ENCODE measurements around the gene PPP1R15B.

The PPP1R15B gene

DNA sequence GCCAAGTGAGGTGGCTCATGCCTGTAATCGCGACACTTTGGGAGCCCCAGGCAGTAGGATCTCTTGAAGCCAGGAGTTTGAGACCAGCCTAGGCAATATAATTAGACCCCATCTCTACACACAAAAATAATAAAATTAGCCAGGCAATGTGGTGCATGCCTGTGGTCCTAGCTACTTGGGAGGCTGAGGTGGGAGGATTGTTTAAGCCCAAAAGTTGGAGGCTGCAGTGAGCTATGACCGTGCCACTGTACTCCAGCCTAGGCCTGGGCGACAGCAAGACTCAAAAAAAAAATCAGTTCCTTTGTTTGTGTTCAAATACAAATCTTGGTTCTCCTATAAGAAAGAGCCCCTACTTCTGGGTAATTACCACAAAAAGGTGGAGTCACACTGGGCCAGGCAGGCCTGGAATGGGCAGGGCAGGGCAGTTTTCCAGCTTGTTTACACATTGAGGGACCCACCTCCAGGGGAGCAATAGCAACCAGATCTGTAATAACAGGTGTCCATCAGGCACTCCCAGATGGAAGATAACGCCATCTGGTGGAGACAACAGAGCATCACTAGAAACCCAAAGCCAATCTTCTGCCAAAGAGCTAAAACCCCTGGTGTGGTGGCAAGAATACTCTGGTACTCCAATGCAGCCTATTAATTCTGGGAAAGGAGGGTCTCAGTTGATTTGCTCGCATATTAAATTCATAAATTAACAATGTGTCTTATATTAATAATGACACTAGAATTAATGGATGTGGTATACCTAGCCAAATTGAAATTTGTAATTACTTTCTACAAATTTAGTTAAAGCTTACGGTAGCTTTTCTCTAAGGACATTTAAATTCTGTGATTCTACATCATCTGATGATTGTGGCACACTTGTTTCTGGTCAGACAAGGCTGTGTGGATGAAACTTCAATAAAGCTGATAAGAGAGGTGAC, 13.2 kb downstream of the PPP1R15B start:
- peak; percentile 54 for DNase-seq

DNA sequence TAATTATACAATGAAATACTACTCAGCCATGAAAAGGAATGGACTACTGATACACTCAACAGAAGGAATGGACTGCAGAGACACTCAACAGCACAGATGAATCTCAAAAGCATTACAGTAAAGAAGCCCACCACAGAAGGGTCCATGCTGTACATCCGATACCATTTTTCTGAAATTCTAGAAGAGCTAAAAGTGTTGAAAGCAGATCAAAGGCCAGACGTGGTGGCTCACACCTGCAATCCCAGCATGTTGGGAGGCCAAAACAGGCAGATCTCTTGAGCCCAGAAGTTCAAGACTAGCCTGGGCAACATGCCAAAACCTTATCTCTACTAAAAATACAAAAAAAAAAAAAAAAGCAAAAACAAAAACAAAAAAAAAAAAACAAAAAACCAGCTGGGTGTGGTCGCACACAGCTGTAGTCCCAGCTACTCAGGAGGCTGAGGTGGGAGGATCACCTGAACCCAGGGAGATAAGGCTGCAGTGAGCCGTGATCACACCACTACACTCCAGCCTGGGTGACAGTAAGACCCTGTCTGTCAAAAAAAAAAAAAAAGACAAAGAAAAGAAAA, 15.5 kb downstream of the PPP1R15B start:
- DNase-seq, result no peak

DNA sequence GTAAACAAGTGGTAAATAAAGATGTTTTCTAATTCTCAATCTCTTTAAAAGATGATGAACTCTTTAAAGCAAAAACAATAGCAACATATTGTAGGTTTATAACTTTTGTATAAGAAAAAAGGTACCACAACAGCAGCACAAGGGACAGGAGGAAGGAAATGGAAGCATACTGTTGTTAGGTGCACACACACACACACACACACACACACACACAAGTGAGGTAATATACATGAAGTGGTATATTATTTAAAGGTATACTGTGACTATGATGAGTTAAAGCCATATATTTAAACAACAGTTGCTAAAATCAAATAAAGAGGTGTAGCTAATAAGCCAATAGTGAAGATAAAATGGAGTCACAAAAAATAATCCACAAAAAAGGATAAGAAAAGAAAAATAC, 20.0 kb downstream of the PPP1R15B start:
- DNase-seq, result no peak

DNA sequence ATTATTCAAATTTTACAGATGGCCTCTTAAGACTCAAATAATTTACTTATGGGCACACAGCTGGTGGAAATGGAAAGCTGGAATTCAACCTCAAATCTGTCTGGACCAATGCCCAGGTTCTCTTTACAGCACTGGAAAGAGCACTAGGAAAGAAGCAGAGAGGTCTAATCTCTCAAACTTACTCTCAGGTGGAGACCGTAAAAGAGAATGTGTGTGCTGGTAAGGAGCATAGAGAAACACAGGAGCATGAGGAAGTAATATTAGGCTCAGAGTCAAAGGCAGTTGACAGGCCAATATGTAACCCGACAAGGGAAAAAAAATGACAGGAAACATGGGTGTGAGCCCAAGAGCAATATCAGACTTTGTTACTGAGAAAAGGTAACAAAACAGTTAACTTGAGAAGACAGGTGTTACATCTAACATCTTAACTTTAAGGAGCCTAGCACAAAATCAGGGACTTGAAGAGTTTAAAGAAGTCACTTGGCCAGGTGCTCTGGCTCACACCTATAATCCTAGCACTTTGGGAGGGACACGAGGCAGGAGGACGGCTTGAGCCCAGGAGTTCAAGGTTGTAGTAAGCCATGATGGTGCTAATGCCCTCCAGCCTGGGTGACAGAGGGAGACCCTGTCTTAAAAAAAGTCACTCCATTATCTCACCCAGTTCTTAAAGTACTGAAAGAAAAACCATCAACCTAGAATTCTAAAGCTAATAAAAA, 20.7 kb downstream of the PPP1R15B start:
- DNase-seq, result no peak

DNA sequence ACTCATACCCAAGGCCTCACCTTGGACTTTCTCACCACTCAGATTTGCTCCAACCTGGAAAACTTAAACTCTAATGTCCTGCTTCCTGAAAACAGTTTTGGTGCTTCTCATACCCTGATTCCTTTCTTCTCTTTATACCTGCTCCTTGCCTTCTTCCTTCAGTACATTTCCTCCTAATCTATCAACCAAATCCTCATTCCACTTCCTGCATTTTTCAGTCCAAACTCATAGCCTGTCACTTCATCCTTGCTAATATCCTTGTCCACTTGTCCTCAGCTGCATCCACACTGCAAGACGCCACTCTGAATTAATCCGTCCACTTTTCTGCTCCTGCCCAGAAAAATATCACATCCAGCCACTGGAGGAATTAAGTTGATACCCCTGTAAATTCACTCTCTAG, 25.9 kb downstream of the PPP1R15B start:
- no peak for DNase-seq

DNA sequence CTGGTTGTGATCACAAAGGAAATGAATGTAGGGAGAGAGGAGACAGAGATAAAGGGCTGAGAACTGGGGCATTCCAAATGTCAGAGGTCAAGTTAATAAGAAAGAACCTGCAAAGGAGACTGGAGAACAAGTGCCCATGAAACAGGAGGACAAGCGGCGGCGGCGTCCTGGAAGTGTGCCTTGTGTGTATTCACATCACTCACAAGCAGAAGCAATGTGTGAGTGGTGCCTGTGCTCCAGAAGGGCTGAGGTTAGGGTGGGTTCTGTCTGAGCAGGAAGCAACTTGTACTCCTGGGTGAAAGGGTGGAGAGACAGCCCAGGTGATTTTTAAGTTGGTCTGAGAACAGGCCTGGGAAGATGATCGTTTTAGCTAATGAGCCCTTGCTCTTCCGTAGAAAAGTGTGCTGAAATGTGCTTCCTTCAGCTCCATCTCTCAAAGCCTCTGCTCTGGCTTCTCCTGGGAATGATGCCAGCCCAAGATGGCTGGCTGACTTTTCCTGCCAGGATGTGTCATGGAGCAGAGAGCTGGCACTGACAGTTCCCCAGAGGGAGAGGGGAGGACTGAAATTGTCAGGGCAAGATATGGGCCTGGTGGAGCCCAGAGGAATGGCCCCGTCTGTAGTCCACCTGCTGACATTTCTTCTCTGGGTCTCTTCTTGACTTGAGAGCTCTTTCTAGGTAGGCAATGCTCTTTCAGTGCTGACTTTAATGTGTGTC, 26.8 kb downstream of the PPP1R15B start:
- DNase-seq, result no peak

DNA sequence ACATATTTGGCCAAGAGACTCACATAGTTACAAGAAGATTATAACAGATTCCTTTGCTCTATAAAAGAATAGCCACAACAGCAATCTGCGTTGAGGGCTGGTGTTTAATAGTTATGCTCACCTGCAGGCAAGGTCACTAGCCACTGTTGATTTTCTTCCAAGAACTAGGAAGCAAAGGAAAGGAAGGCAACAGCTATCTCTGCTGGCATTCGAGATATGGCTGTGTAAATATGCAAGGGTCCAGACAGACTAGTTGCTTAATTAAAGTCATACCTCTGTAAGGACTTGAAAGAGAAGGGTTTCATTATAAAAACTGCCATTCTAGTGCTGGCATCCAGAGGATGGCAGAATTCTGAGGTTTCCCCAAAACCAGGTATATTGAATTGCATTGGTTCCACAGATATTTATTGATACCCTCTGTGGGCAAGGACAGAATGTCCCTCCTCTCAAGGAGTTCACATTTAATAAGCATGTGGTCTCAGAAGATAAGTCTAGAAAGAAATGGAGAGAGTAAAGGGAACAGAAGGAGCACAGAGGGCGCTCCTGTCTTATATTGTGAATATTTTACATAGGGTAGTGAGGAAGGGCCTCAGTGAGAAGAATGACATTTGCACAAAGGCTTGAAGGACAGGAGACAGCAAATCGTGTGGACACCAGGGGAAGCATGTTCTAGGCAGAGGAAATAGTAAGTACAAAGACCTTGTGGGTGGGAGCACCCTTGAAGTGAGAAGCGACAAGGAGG, 28.3 kb downstream of the PPP1R15B start:
- DNase-seq, result no peak

DNA sequence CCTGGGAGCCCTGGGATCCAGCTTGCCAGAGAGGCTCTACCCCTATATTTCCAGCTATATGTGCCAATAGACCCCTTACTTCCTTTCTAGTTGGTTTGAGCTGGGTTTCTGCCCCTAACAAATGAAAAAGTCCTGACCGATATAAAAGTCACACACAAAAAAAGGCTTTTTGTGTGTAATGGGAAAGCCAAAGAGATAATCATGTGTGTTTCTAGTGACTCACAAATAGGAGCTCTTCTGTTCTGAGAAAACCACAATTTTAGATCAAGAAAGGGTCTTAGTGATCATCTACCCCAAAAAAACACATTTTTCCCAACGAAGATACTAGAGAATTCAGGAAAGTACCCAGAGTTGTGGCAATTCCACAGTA, 28.9 kb downstream of the PPP1R15B start:
- DNase-seq, result no peak

DNA sequence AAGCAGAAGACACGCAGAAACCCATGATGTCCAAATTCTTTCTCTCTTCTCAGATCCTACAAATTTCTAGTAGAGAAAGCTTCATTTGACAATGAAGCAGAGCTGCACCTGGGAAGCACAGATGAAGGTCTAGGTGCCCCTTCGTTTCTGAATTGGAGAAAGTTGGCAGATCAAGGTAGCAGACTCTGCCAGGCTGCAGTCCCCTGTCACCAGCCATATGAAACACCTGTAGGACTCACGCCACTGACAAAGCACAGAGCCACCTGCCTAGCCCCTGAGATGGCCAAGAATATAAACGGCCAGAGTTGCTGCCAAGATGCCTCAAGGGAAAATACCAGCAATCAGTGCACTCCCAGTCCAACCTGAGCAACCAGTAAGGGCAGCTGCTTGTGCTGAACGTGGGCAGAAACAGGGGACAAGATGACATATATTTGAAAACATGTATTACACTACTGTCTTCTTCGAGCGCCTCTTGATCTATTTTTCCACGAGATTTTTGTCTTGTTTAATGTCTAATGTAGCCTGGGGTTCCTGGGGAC, 31.3 kb downstream of the PPP1R15B start:
- DNase-seq, result no peak

DNA sequence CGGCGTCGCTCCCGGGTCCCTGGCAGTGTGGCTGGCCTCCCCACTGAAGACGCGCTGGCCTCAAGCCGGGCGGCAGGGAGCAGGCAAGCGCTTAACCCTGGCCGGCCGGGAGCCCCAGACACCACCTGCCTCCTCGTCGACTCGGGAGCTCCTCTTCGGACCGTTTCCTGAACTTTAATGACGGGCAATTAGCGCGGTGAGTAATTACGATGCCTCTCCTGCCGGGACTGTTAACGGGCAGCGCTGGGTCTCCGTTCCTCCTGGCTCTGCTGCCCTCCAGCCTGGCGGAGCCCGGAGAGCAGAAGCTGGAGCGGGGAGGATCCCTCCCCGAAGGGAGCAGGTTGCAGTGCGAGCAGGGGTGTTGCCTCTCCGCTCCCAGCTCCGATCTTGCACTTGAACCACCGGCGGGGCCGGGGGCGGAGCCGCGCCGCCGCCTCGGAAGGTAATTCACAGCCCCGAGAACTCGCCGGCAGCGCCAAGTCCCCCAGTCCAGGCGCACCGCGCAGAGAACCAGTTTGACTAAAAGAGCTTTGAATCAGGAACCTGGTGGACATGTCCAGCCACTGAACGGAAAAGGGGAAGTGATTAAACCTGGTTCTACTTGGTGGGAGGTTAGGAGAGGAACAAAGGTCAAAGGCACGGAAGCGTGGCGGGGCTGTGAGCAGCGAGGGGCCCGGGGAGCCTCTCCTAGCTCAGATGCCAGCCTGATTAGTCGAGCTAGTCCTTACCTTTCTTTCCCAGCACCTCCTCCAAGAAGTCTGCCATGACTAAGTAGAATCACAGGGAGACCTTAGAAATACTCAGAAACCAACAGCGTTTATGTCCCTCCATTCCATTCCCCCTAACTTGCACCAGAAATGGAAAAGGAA, 33.6 kb downstream of the PPP1R15B start:
- DNase-seq, result peak; percentile 60

DNA sequence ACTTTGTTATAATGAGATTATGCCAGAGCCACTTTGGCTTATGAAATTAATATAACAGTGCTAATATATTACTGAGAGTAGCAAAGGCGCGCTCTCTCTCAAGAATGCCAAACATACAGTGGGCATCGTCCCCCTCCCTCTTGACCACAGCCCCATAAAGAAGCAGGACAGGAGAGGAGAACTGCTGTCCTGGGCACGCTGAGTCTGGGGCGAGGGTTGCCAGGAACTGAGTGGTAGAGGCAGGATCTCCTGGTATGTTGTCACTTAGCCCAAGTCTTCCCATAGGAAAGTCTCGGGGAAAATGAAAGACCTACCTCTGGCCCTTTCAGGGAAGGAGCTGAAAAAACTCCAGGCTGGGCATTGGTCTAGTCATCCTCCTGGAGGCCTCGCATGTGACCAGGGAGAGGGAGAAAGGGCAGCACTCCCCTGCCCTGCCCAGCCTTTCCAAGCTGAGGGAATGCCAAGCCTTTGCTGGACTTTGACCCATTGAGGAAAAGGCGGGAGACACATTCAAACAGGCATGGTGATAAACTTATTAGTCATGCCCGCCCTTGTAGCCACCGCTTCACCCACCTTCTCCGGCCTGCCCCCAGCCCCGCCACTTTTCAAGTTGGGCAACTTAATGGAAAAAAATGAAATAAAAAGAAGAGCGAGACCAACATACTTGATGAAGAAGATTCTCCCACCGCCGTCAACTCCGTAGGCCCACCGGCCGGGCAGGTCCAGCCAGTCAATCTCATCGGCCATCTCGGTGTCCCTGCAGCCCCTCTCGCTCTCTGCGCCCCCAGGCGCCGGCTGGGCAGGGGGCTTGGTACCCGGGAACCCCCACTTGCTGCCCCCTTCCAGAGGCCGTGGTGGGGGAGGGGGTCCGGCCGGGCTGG, 34.5 kb downstream of the PPP1R15B start:
- no peak for DNase-seq

DNA sequence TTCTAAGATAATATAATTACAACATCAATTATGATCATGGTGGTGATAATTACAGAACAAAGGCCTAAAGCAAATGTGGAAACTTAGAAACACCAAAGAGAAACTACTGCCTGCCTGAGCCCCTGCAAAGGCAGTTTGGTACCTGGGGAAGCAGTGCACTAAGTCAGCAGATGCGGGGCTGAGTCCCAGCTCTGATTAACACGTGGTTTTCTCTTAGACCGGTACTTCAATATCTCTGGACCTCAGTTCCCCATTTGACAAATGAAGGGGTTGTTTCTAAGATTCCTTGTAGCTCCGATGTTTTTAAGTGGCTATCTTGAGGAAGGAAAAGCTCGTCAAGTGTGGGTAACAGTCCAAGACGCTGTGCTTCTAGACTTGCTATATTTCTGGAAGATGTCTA, 35.2 kb downstream of the PPP1R15B start:
- no peak for DNase-seq

DNA sequence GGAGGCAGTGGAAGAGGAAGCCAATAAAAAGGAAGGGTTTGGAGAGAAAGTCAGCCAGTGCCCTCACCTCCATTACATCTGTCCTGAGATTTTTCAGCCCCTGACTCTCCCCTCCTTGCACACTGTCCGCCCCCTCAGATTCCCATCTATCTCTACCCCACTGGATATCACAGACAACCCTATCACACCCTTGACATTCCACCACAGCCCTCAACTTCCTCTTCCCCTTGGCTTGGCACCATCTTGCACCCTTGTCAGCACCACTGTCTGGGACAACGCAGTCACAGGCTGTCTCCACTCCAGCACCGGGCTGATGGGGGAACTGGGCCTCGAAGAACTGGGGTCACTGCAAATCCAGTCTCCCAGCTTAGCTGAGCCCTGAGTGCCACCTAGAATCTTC, 37.7 kb downstream of the PPP1R15B start:
- DNase-seq, result no peak

DNA sequence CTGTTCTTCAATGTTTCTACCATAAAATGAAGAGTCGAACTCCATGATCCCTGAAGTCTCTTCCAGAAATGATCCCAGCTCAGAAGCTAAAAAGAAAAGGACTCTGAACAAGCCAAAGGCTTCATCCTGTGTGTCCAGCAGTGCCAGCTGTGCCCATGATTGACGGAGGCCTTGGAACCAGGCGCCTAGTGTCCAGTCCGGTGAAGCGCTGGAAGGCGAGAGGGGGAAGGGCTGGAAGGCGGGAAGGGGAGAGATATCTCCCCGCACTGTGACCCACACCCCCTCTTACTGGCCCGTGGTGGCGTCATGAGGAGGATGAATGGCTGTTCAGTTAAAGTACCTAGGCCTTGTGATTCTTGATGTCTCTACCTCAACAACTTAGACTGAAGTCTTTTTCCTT, 41.4 kb downstream of the PPP1R15B start:
- no peak for DNase-seq

DNA sequence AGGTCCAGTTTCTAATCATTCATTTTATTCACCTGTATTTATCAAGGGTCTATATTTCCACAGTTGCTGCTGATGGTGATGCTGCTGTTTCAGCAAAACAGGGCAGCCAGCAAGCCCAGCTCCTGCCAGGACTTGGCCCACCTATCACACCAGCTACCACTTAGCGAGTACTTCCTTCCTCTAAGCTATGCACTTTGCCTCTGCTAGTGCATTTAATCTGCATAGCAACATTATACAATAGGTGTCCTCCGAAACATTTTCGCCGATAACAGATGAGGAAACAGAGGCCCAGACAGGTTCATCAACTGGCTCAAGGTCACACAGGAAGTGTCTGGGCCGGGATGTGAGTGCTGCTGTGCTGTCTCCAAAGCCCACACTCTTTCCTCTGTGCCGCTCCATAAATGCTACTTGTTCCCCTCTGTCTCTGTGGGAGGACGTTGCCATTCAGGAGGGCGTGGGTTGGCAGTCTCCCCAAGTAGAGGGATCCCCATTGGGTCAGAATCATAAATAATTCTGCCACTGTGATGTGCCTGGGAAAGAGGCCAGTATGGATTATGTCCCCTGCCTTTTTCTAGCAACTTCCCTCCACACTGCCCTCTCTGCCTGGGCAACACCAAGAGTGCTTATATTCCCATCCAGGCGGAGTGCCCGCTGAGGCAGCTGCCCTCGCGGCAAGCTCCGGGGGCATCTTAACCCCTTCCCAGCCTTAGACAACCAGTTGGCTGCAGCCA, 42.5 kb downstream of the PPP1R15B start:
- DNase-seq, result no peak

DNA sequence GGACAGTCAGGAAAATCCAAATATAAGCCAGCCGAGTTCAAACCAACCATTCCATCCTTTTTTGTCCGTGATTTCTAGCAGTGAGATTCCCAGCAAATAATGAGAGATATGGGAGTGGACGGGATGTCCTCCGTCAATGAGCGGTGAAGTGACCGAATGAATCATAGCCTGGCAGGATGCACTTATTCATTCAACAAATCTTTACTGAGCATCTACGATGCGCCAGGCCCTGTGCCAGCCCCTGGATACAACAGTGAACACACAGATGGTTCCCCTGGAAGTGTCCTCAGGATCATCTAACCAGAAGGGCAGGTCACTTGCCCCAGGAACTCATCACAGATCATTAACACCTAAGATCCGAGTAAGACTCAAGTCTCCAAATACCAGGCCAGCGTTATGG, 43.7 kb downstream of the PPP1R15B start:
- DNase-seq, result no peak

DNA sequence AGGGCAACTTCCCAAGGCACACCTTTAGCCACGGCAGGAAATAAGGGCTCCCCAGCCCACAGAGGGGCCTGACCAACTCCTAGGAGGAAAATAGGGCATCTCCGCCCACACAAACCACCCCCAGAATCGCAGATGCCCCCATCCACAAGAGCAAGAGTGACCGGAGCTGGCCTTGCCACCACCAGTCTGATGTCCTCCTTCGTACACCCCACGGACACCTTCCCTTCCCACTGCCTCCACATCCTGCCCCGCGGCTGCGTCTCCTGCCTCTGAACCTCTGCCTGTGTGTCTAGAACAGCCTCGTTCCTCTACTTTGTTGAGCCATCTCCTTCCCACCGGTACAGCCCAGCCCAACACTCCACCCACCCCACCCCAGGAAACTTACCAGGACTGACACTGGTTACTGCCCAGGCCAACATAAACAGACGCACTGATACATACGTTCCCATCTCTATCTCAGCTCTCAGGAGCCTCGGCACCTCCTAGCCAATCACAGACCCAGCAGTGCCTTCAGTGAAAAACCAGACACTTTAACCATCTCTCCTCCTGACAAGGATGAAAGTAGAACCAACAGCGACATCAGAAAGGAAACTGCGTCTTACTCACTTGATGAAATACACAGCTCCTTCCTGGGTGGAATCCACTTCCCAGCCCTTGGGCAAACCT, 44.3 kb downstream of the PPP1R15B start:
- no peak for DNase-seq

DNA sequence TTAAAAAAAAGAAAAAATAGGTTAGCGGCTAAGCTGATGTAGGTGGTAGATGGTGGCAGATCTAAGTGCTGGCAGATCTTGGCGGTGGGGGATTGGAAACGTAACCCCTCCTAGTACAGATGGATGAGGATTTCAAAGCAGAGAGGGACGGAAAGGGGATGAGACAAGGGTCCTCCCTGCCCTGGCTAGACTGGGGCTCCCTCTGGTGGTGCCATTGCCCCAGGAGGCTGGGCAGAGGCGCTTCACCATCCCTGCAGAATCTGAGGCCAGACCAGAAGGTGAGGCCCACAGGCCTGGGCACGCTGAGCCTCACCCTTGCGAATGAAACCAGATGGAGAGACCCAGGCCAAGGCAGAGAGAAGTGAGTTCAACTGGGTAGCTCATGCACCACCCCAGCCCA, 44.9 kb downstream of the PPP1R15B start:
- no peak for DNase-seq

Data from CD4-positive, alpha-beta T cell treated with Interleukin-6 for 4 hours (primary cell).